PC-9 (cell line): ENCODE measurements around the gene ABCA5.

Source experiments
- CTCF ChIP-seq: fragments of 200-600 bp; sonication (generic); conservative IDR thresholded peaks from 2 replicates; pipeline ENCODE4 v1.6.1; 2017; ENCODE audit warnings: mixed run types, antibody characterized with exemption, mild to moderate bottlenecking, moderate library complexity
- EZH2 ChIP-seq: fragments of 200-600 bp; sonication (generic); IDR thresholded peaks from 2 replicates; pipeline ENCODE4 v1.8.0; 2017; ENCODE audit warnings: antibody characterized with exemption, low read depth

- no peak for TF ChIP-seq CTCF
- TF ChIP-seq EZH2 = no peak
Observed at GRCh38 chr17:69220098-69220497, 106.8 kb downstream of the ABCA5 start.
